Activated CD4-positive, alpha-beta memory T cell treated with anti-CD3 and anti-CD28 coated beads for 36 hours (primary cell): ENCODE results near the gene ALPK3. TPM values are rescaled to one million over a fixed set of nuclear protein-coding genes. Genes with fewer than 3 reads are reported as not detected.

ENCODE experiments used
- total RNA-seq, 2 experiments: library from RNA; stranded (reverse); gene quantifications; one replicate each; pipeline ENCODE4 v1.2.3, GENCODE V29; 2021

Gene ALPK3
- total RNA-seq, 2 experiments from 2014 or later, result 0.10 to 0.12 TPM

Other genes starting within 250 kb of the ALPK3 start
- 1 to 10 TPM; 7.5 to 9.5 TPM for gene ZSCAN2, start 216.3 kb upstream of the ALPK3 start, total RNA-seq
- gene WDR73, start 163.1 kb upstream of the ALPK3 start, total RNA-seq, result 10 to 100 TPM; 13.7 to 14.9 TPM
- 1 to 10 TPM; 6.2 to 7.8 TPM for gene NMB, start 159.2 kb upstream of the ALPK3 start, total RNA-seq
- 100 to 1,000 TPM; 132 to 136 TPM for gene SEC11A, start 101.2 kb upstream of the ALPK3 start, total RNA-seq
- gene ZNF592, start 68.8 kb upstream of the ALPK3 start, total RNA-seq, result 10 to 100 TPM; 23.8 to 24.3 TPM
- gene SLC28A1, start 67.3 kb downstream of the ALPK3 start, total RNA-seq, result not detected
- 10 to 100 TPM; 20.8 to 21.2 TPM for gene PDE8A, start 164.5 kb downstream of the ALPK3 start, total RNA-seq